Activated CD4-positive, alpha-beta T cell treated with anti-CD3 and anti-CD28 coated beads for 36 hours (primary cell): ENCODE data around the gene YARS2. TPM values are rescaled to one million over a fixed set of nuclear protein-coding genes. Genes with fewer than 3 reads are reported as not detected.
"Not testable (repeated sequence)": the region's sequence is repeated elsewhere in the genome, so short reads cannot be mapped to it uniquely, and the experiment has no call there.

Experiments used
- ATAC-seq: fragments of 200-7000 bp; cut with Tn5 transposase; one replicate; pipeline ENCODE4 v1.10.0; 2021; ENCODE audit warnings: mild to moderate bottlenecking, moderate library complexity
- CTCF ChIA-PET: fragments of 350-600 bp; sonication (Branson Sonifier 250); formaldehyde crosslinking; loops from one replicate; lab custom pipeline; 2021; ENCODE audit warnings: antibody characterized with exemption; lab: Charles Lee
- POLR2A ChIA-PET: fragments of 350-600 bp; sonication (Branson Sonifier 250); formaldehyde crosslinking; loops from one replicate; lab custom pipeline; 2021; ENCODE audit warnings: antibody characterized with exemption, inconsistent platforms; lab: Charles Lee
- DNase-seq: peaks from one replicate; pipeline ENCODE4 v3.0.0-alpha.2; 2020
- H3K27ac Mint-ChIP-seq: one replicate; pipeline ENCODE4 v1.8.0; 2021; ENCODE audit warnings: mixed read lengths
- H3K27me3 Mint-ChIP-seq: one replicate; pipeline ENCODE4 v1.8.0; 2021; ENCODE audit warnings: mixed read lengths
- H3K36me3 Mint-ChIP-seq: one replicate; pipeline ENCODE4 v1.8.0; 2021; ENCODE audit warnings: low read depth, mixed read lengths
- H3K4me1 Mint-ChIP-seq: one replicate; pipeline ENCODE4 v1.8.0; 2021; ENCODE audit warnings: mixed read lengths
- H3K4me3 Mint-ChIP-seq: one replicate; pipeline ENCODE4 v1.8.0; 2021; ENCODE audit warnings: mild to moderate bottlenecking, moderate library complexity, mixed read lengths
- H3K9me3 Mint-ChIP-seq: one replicate; pipeline ENCODE4 v1.8.0; 2021; ENCODE audit warnings: low read depth, mixed read lengths
- intact Hi-C, 2 experiments: fragments of 100-400 bp; cut with DNase I in 1 of 2; cut with micrococcal nuclease in 1 of 2; formaldehyde crosslinking; loops; one replicate each; pipeline versions ENCODE4 v1.14.2 to v1.15.1; 2022 to 2024; cut with DNase I, micrococcal nuclease
- total RNA-seq, 2 experiments: library from RNA; stranded (reverse); gene quantifications; one replicate each; pipeline ENCODE4 v1.2.3, GENCODE V29; 2021

The YARS2 gene
- total RNA-seq, 2 experiments from 2014 or later, result 33.0 to 45.9 TPM

DNA sequence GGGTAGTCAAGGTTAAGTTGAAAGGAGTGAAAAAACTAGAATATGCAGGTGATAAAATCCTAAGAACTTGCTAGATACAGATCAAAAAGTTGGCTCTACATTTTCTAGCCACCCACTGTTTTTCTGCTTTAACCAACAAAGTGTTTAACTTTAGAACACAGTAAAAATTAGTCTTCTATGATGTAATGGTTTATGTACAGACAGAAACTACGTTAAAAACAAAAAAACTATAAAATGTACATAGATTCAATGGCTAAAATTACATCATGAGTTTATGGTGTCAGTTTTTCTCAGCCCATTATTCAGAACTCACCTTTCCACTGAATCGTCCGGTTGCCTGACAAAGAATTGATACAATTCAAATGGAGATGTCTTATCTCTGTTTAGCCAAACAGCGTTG, 2.1 kb downstream of the YARS2 start:
- peak overlapping the region; percentile 88 for H3K4me3 Mint-ChIP-seq
- H3K4me1 Mint-ChIP-seq, result peaks cover 20% of the 10 kb centered on the region
- H3K27ac Mint-ChIP-seq, result peak overlapping the region; percentile 95
- peaks cover 29% of the 10 kb centered on the region for H3K36me3 Mint-ChIP-seq
- no peaks in the 10 kb centered on the region for H3K9me3 Mint-ChIP-seq
- H3K27me3 Mint-ChIP-seq, result no peaks in the 10 kb centered on the region
- ChIA-PET POLR2A (no interaction called here), CTCF (interaction anchor here (3.1 to 3.6 kb wide), 2 partner anchors 12 to 1268 kb away, joined by 12 to 56 read pairs; partner anchors contain the start of gene ALG10)
- no peak for ATAC-seq
- DNase-seq, result no peak
- intact Hi-C loops, result loop anchor here (5.0 to 10.0 kb wide), 2 partner anchors 1009 to 1096 kb away; partner anchors contain the start of gene ETFBKMT (in 1 of the 2)

DNA sequence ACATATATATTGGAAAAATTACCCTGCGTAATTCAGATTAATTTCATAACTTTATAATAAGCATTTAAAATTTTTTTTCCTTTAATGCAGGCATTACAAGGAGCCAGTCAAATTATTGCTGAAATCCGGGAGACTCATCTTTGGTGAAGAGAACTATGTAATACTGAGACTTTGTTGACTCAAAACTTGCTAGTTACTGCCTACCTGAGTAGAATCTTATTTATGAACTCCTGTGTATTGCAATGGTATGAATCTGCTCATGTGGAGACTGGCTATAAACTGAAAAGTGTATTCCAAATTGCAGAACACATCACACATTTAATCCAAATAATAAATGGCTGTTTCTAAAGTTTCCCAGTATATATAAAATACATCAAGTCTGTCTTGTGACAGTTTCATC, 12.4 kb downstream of the YARS2 start:
- peaks cover 47% of the 10 kb centered on the region for H3K36me3 Mint-ChIP-seq
- intact Hi-C loops, result loop anchor here in 1 of 2 experiments (5.0 kb wide), 1 partner anchor 61 kb away; no protein-coding TSS in a partner anchor
- H3K4me1 Mint-ChIP-seq, result peaks cover 16% of the 10 kb centered on the region
- DNase-seq (no peak), ATAC-seq (peak; percentile 47)
- H3K27ac Mint-ChIP-seq, result no peak overlapping the region
- H3K27me3 Mint-ChIP-seq, result no peaks in the 10 kb centered on the region
- H3K9me3 Mint-ChIP-seq, result no peaks in the 10 kb centered on the region
- ChIA-PET POLR2A (interaction anchor here (0.6 kb wide), 1 partner anchor 12 kb away, joined by 3 read pairs; the partner anchor contains the start of gene YARS2), CTCF (interaction anchor here (3.0 to 3.1 kb wide), 2 partner anchors 12 kb away, joined by 12 to 15 read pairs; partner anchors contain the start of gene YARS2)
- no peak overlapping the region for H3K4me3 Mint-ChIP-seq

DNA sequence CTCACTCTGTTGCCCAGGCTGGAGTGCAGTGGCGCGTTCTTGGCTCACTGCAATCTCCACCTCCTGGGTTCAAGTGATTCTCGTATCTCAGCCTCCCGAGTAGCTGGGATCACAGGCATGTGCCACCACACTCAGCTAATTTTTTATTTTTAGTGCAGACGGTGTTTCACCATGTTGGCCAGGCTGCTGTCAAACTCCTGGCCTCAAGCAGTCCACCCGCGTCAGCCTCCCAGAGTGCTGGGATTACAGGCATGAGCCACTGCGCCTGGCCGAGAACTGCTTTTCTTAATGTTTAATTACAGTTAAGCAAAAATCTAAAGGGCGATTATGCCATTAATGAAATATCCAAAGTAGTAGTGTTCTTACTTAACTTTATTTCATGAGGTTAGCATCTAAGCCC, 13.6 kb downstream of the YARS2 start:
- ATAC-seq, result no peak
- H3K4me1 Mint-ChIP-seq, result peaks cover 18% of the 10 kb centered on the region
- H3K9me3 Mint-ChIP-seq, result no peaks in the 10 kb centered on the region
- ChIA-PET CTCF (interaction anchor here (0.6 to 3.0 kb wide), 2 partner anchors 13 to 679 kb away, joined by 3 to 12 read pairs; partner anchors contain the start of gene YARS2), POLR2A (no interaction called here)
- no peak overlapping the region for H3K4me3 Mint-ChIP-seq
- intact Hi-C loops, result loop anchor here in 1 of 2 experiments (5.0 kb wide), 1 partner anchor 60 kb away; no protein-coding TSS in a partner anchor
- H3K36me3 Mint-ChIP-seq, result peaks cover 46% of the 10 kb centered on the region
- no peaks in the 10 kb centered on the region for H3K27me3 Mint-ChIP-seq
- no peak for DNase-seq
- H3K27ac Mint-ChIP-seq, result no peak overlapping the region

- DNase-seq (no peak), ATAC-seq (no peak)
- Mint-ChIP-seq H3K27me3 (no peaks in the 10 kb centered on the region), H3K36me3 (peaks cover 40% of the 10 kb centered on the region), H3K27ac (no peak overlapping the region), H3K9me3 (no peaks in the 10 kb centered on the region), H3K4me1 (peaks cover 13% of the 10 kb centered on the region), H3K4me3 (no peak overlapping the region)
- CTCF ChIA-PET, result no interaction called here
- intact Hi-C loops, result no loop called here
- POLR2A ChIA-PET, result no interaction called here
Observed at GRCh38 chr12:32739279-32739678, 16.4 kb downstream of the YARS2 start.

GRCh38 chr12:32737715-32738114, 18.0 kb downstream of the YARS2 start:
- ChIA-PET POLR2A (interaction anchor here (0.5 kb wide), 1 partner anchor 19 kb away, joined by 4 read pairs; no protein-coding TSS in a partner anchor), CTCF (interaction anchor here (0.6 to 1.6 kb wide), 4 partner anchors 12 to 1283 kb away, joined by 3 to 4 read pairs (median 3); no protein-coding TSS in a partner anchor)
- Mint-ChIP-seq H3K4me1 (peaks cover 8% of the 10 kb centered on the region), H3K27me3 (no peaks in the 10 kb centered on the region), H3K27ac (no peak overlapping the region), H3K4me3 (no peak overlapping the region), H3K9me3 (no peaks in the 10 kb centered on the region), H3K36me3 (peaks cover 36% of the 10 kb centered on the region)
- intact Hi-C loops, result no loop called here
- DNase-seq (no peak), ATAC-seq (no peak)

DNA sequence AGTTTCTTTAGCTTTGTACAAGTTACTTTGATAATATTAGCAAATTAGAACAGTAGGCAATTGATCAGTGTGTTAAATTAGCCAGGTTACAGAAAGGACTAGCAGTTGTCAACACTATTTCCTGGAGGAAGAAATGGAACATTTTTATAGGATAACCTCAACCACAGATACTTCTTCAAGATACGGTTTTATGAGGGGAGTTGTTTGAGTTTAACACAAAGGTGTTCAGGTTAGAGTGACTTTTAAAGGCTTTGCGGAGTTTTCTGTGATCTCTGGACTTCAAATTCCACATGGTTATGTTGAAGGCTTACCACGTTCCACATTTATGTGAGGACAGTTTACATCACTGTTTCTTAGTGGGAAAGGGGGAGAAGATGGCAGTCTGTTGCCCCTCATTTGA, 19.3 kb downstream of the YARS2 start:
- Mint-ChIP-seq H3K4me1 (peaks cover 8% of the 10 kb centered on the region), H3K36me3 (peaks cover 37% of the 10 kb centered on the region), H3K9me3 (no peaks in the 10 kb centered on the region), H3K4me3 (no peak overlapping the region), H3K27me3 (no peaks in the 10 kb centered on the region), H3K27ac (peak overlapping the region; percentile 67)
- ATAC-seq (no peak), DNase-seq (no peak)
- intact Hi-C loops, result no loop called here
- ChIA-PET CTCF (interaction anchor here (1.6 kb wide), 1 partner anchor 14 kb away, joined by 4 read pairs; no protein-coding TSS in a partner anchor), POLR2A (no interaction called here)

DNA sequence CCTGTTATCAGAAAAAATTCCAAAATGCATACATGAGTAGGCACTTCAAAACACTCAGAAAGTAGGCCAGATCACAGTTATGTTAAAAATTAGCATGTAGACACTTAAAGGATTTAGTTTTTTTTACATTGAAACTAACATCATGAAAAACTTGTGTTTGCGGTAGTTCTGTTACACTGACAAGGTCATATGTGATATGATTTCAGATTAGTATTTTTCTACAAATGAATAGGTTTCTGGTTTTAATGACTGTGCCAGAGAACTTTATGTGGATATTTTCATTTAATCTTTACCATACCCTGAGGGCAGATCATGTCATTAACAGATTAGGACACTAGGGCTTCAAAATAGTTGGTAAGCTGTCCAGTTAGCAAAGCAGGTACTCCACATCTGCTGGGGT, 20.7 kb downstream of the YARS2 start:
- Mint-ChIP-seq H3K9me3 (no peaks in the 10 kb centered on the region), H3K27ac (no peak overlapping the region), H3K4me3 (no peak overlapping the region), H3K4me1 (peaks cover 8% of the 10 kb centered on the region), H3K27me3 (no peaks in the 10 kb centered on the region), H3K36me3 (peaks cover 34% of the 10 kb centered on the region)
- no peak for DNase-seq
- ATAC-seq, result no peak
- CTCF ChIA-PET, result interaction anchor here (0.7 kb wide), 1 partner anchor 278 kb away, joined by 3 read pairs; no protein-coding TSS in a partner anchor
- intact Hi-C loops, result no loop called here
- POLR2A ChIA-PET, result no interaction called here

GRCh38 chr12:32727237-32727636, 28.5 kb downstream of the YARS2 start:
- intact Hi-C loops, result no loop called here
- Mint-ChIP-seq H3K9me3 (no peaks in the 10 kb centered on the region), H3K4me3 (no peak overlapping the region), H3K36me3 (peaks cover 32% of the 10 kb centered on the region), H3K27ac (no peak overlapping the region), H3K4me1 (no peaks in the 10 kb centered on the region), H3K27me3 (no peaks in the 10 kb centered on the region)
- POLR2A ChIA-PET, result no interaction called here
- CTCF ChIA-PET, result no interaction called here
- ATAC-seq (no peak), DNase-seq (no peak)

GRCh38 chr12:32726286-32726685, 29.4 kb downstream of the YARS2 start:
- H3K9me3 Mint-ChIP-seq, result no peaks in the 10 kb centered on the region

GRCh38 chr12:32725308-32725707, 30.4 kb downstream of the YARS2 start:
- H3K27ac Mint-ChIP-seq, H3K4me1 Mint-ChIP-seq, intact Hi-C loops, ATAC-seq, H3K27me3 Mint-ChIP-seq, H3K4me3 Mint-ChIP-seq, DNase-seq, POLR2A ChIA-PET, H3K9me3 Mint-ChIP-seq: not testable (repeated sequence)
- CTCF ChIA-PET, result interaction anchor here (2.0 kb wide), 1 partner anchor 30 kb away, joined by 4 read pairs; the partner anchor contains the start of gene YARS2
- peaks cover 39% of the 10 kb centered on the region for H3K36me3 Mint-ChIP-seq

More at GRCh38 chr12:32726286-32726685, 29.4 kb downstream of the YARS2 start:
- intact Hi-C loops, result no loop called here
- Mint-ChIP-seq H3K4me1 (no peaks in the 10 kb centered on the region), H3K27me3 (no peaks in the 10 kb centered on the region), H3K27ac (no peak overlapping the region), H3K36me3 (peaks cover 35% of the 10 kb centered on the region), H3K4me3 (no peak overlapping the region)
- ATAC-seq (no peak), DNase-seq (no peak)
- CTCF ChIA-PET, result interaction anchor here (2.0 kb wide), 1 partner anchor 29 kb away, joined by 4 read pairs; the partner anchor contains the start of gene YARS2
- POLR2A ChIA-PET, result no interaction called here

DNA sequence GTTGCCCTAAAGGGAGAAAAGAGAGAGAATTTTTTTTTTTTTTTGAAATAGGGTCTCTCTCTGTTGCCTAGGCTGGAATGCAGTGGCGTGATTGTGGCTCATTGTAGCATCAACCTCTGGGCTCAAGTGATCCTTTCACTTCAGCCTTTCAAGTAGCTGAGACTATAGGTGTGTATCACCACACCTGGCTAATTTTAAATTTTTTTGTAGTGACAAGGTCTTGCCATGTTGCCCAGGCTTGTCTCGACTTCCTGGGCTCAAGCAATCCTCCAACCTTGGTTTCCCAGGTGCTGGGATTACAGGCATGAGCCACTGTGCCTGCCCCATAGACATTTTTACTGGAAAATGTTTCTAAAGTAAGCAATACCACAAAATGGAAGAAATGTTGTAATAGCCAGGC, 36.8 kb downstream of the YARS2 start:
- Mint-ChIP-seq H3K27me3 (no peaks in the 10 kb centered on the region), H3K4me3 (no peak overlapping the region), H3K27ac (no peak overlapping the region), H3K36me3 (peaks cover 29% of the 10 kb centered on the region), H3K9me3 (no peaks in the 10 kb centered on the region), H3K4me1 (no peaks in the 10 kb centered on the region)
- intact Hi-C loops, result no loop called here
- ChIA-PET CTCF (no interaction called here), POLR2A (interaction anchor here (0.7 kb wide), 1 partner anchor 19 kb away, joined by 4 read pairs; no protein-coding TSS in a partner anchor)
- ATAC-seq, result no peak
- DNase-seq, result no peak

GRCh38 chr12:32714772-32715171, 40.9 kb downstream of the YARS2 start:
- Mint-ChIP-seq H3K4me3 (no peak overlapping the region), H3K36me3 (peaks cover 22% of the 10 kb centered on the region), H3K27ac (no peak overlapping the region), H3K4me1 (no peaks in the 10 kb centered on the region), H3K27me3 (no peaks in the 10 kb centered on the region), H3K9me3 (no peaks in the 10 kb centered on the region)
- ChIA-PET POLR2A (no interaction called here), CTCF (no interaction called here)
- ATAC-seq (no peak), DNase-seq (no peak)
- intact Hi-C loops, result no loop called here
